ENCODE results near the gene GLS.

The GLS gene

GRCh38 chr2:190888449-190888848 is 7.8 kb downstream of the GLS start:
- DNase-seq: no peak

- DNase-seq: no peak
Measured at GRCh38 chr2:190889175-190889943, 8.7 kb downstream of the GLS start.

GRCh38 chr2:190891372-190891771 is 10.8 kb downstream of the GLS start:
- DNase-seq: no peak

- DNase-seq: no peak
Measured at GRCh38 chr2:190891889-190892288, 11.3 kb downstream of the GLS start.

DNA sequence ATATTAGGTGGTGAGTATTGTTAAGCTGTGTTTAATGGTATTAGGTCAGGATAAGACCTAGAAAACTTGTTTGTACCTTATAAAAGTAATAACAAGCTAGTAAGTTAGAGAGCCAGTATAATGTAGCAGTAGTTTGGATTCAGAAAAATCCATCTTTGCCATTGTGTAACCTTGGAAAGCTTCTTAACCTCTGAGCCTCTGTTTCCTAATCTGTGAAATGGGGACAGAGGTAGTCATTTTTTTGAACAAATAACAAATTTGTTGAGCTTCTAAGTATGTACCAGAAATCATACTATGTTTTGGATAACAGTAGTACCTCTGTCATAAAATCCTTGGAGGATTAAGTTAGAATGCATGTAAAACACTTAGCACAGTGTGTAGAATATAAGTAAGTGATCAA is 12.5 kb downstream of the GLS start:
- DNase-seq: no peak

DNA sequence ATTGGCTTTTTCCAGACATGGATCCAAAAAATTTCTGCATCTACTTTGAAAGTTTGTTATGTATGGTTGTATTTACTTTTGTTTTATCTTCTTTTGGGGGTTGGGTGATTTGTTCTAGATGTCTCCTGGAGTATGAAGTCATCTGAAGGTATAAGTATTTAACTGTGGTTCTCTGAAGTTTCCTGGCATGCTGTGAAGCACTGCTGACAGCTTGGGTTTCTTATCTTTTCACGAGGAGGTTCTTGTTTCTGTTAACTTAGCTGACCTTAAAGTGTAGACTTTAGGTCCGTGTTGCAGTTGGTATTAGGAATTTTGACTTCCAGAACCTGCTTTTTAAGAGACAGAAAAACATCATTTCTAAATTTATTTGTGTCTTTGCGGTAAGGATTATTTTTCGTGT is 15.9 kb downstream of the GLS start:
- no peak for DNase-seq

GRCh38 chr2:190903693-190904450 is 23.3 kb downstream of the GLS start:
- no peak for DNase-seq

- DNase-seq: no peak
Measured at GRCh38 chr2:190904640-190905261, 24.1 kb downstream of the GLS start.

- no peak for DNase-seq
Measured at GRCh38 chr2:190908532-190908931, 27.9 kb downstream of the GLS start.

GRCh38 chr2:190909680-190910079 is 29.1 kb downstream of the GLS start:
- no peak for DNase-seq

DNA sequence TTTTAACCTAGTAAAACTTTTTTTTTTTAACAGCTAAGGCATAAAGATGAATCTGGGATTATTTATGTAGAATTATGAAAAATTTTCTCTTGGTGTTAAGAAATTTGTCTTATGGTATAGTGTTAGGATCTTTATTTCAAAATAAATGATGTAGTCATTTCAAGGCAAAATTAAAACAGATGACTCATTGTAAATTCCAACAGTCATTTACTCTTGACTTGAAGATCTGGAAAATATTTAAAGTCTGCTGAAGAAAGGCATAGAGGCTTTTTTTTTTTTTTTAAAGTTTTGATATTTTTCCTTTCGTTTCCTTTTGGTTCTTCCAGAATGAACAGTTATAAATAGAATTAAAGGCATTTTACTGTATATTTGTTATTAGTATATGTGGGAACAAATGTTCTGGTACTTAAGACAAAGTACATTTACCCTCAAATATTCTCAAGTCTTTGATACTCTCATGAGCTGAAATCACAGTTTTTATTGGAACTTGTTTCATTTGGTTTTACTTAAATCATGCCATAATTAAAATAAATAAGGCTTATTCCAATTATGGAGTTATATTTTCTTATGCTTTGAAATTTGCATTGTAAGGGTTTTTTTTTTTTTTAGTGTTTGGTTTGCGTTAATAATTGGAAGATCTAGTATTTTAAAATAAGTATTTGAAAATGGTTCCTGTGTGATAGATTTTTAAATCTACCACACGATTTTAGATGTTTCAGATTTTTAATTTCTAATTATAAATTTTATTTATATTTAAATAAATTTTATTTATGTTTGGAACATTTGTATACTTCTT is 29.9 kb downstream of the GLS start:
- DNase-seq: no peak

- no peak for DNase-seq
Measured at GRCh38 chr2:190911813-190912212, 31.2 kb downstream of the GLS start.

DNA sequence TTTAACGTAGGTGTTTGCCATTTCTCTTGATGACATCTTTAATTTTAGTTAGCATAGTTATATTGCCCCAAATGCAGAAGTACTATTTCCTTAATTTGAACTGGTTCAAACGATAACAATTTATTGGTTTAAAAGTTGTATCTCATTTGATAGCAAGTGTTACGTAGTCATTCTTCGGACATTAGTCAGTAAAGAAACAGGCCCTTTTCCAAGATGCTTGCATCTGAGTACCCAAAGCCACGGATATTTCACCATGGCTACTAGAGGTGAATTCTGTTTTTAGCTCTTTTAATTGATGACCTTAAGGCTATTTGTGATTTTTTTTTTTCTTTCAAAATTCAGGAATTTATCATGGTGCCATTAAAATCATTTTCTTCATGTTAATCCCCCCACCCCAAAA is 32.1 kb downstream of the GLS start:
- no peak for DNase-seq

DNA sequence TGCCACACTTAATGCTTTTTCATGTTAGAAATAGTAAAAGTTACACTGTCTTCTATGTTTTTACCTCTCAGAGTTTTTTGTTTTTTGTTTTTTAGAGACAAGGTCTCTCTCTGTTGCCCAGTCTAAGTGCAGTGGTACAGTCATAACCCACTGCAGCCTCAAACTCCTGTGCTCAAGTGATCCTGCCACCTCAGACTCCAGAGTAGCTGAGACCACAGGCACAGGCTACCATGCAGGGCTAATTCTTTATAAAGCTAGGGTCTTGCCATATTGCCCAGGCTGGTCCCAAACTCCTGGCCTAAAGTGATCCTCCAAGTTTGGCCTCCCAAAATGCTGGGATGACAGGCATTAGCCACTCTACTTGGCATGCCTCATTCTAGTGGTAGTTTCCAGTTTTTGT is 33.1 kb downstream of the GLS start:
- no peak for DNase-seq

DNA sequence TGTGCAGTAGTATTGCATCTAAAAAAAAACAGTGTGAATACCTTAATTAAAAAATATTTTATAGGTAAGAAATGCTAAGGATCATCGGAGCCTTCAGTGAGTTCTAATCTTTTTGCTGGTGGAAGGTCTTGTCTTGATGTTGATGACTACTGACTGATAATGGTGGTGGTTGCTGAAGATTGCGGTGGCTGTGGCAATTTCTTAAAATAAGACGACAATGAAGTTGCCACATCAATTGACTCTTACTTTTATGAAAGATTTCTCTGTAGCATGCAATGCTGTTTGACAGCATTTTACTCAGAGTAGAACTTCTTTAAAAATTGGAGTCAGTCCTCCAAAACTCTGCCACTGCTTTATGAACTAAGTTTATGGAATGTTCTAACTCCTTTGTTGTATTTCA is 36.2 kb downstream of the GLS start:
- DNase-seq: no peak

DNA sequence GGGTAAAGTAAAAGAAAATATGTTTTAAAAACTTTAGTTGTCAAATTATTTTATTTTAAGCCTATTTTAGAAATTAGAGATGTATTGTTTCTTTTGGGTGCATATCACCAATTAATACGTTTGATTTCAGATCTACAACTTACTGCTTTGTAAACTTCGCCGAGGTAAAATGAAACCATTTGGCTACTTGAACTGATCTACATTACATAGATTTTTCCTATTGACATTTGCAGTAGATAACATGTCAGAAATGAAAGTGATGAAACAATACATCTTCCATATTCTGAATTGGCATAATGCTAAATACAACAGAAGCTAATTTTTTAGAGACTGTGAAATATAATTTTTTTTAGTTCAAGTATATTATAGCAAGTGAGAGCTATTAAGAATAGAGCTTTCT is 39.5 kb downstream of the GLS start:
- no peak for DNase-seq

- no peak for DNase-seq
Measured at GRCh38 chr2:190922376-190922775, 41.8 kb downstream of the GLS start.

DNA sequence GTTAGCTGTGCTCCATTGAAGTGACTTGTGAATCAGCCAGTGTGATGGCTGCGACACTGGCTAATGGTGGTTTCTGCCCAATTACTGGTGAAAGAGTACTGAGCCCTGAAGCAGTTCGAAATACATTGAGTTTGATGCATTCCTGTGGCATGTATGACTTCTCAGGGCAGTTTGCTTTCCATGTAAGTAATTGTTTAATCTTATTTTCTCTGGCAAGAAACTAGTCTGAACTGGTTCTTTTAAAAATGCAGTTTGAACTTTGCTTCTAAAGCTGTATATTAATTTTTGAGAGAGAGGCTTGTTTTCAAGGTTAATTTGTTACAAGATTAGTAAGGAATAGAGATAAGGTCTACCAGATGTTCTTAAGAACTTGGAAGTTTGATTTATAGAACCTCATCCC is 46.7 kb downstream of the GLS start:
- DNase-seq: no peak

DNA sequence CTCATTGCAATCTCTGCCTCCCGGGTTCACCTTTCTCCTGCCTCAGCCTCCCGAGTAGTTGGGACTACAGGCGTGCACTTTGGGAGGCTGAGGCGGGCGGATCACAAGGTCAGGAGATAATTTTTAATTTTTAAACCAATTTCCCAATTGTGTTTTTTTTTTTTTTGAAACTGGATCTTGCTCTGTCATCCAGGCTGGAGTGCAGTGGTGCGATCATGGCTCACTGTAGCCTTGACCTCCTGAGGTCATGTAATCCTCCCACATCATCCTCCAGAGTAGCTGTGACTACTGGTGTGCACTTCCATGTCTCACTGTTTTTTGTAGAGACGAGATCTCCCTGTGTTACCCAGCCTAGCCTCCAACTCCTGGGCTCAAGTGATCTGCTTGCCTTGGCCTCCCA is 49.3 kb downstream of the GLS start:
- no peak for DNase-seq

GRCh38 chr2:190930411-190930810 is 49.8 kb downstream of the GLS start:
- no peak for DNase-seq

DNA sequence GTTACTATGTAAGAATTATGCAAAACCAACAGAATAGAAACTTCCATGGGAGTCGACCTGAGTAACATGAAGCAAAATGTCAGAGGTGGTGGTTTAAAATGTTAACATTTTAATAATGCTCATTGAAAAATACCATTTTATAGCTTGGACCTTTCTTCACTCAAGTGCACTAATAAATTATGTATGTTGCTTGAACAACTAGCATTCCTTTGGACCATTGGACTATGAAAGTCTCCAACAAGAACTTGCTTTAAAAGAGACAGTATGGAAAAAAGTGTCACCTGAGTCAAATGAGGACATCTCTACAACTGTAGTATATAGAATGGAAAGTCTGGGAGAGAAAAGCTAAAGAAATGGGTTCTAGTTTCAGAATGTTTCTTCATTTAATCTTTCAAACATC is 51.9 kb downstream of the GLS start:
- no peak for DNase-seq

- DNase-seq: no peak
Measured at GRCh38 chr2:190933361-190933760, 52.7 kb downstream of the GLS start.

GRCh38 chr2:190935054-190935453 is 54.4 kb downstream of the GLS start:
- DNase-seq: no peak
